Pulmonary artery endothelial cell (primary cell): ENCODE measurements around the gene UGCG. TPM values are rescaled to one million over a fixed set of nuclear protein-coding genes. Genes with fewer than 3 reads are reported as not detected.
"Not testable (repeated sequence)": the region's sequence is repeated elsewhere in the genome, so short reads cannot be mapped to it uniquely, and the experiment has no call there.

ENCODE experiments used
- DNase-seq: peaks from one replicate; pipeline ENCODE4 v3.0.0-alpha.2; 2011; ENCODE audit warnings: low read depth, low spot score
- total RNA-seq: library from RNA; depleted of rRNA; stranded (reverse); fragments of >200 nt; gene quantifications from 2 replicates; pipeline ENCODE4 v1.2.3, GENCODE V29; 2014

UGCG gene
- total RNA-seq, 1 donor from 2014 or later = 46.5 TPM

DNA sequence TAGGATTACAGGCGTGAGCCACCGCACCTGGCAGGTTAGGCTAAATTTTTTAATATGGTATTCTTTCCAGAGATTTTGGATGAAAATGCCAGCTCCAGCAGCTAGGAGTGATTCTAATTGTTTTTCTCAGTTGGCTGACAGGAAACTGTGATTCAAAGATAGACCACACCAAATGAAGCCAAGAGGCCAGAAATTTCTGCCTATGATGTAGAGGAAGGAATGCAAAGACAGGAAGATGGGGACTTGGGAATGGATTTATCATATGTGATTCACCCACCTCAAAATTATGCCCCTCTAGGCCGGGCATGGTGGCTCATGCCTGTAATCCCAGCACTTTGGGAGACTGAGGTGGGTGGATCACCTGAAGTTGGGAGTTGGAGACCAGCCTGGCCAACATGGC lies 53.3 kb downstream of the UGCG start:
- DNase-seq = no peak

DNA sequence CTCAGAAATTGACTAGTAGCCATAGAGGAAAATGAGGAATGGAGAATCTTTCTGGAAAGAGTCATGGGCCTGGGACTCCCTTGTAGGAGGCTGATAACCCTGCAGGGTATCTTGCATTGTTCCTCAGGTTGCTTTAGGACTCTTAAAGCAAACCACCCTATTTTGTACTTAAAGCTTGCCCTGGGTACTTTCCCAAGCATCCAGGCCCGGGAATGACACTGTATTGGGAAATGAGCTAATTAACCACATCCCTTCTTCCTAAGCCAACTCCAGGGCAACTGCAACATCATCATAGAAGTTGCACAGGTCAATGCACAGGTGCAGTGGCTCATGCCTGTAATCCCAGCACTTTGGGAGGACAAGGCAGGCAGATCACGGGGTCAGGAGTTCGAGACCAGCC lies 55.9 kb downstream of the UGCG start:
- no peak for DNase-seq

DNA sequence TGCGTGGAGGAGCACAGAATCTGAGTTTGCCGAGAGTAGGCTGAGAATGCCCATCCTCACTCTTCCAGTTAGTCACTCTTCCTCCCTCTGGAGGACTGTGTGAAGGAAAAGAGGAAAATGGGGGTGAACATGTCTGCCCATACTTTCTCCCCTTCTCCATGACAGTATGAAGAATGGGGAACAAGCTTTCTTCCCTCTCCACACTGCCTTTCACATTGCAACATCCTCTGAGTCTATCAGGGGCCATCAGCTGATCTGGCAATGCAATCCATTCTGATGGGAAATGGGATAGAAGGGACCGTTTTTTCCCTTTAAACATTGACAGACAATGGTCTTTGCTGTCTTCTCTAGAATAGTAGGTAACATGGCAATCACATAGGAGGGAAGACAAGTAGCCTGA lies 56.8 kb downstream of the UGCG start:
- no peak for DNase-seq

DNA sequence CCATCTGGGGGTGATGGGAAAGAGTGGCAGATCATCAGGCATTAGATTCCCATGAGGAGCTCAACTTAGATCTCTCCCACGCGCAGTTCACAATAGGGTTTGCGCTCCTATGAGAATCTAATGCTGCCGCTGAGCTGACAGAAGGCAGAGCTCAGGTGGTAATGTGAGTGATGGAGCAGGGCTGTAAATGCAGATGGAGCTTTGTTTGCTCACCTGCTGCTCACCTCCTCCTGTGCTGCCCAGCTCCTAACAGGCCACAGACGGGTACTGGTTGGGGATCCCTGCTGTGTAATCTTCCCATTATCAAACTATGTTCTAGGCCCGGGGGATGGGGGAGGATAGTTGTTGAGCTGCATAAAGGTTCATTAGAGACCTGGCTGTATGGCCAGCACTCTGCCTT lies 58.4 kb downstream of the UGCG start:
- no peak for DNase-seq

DNA sequence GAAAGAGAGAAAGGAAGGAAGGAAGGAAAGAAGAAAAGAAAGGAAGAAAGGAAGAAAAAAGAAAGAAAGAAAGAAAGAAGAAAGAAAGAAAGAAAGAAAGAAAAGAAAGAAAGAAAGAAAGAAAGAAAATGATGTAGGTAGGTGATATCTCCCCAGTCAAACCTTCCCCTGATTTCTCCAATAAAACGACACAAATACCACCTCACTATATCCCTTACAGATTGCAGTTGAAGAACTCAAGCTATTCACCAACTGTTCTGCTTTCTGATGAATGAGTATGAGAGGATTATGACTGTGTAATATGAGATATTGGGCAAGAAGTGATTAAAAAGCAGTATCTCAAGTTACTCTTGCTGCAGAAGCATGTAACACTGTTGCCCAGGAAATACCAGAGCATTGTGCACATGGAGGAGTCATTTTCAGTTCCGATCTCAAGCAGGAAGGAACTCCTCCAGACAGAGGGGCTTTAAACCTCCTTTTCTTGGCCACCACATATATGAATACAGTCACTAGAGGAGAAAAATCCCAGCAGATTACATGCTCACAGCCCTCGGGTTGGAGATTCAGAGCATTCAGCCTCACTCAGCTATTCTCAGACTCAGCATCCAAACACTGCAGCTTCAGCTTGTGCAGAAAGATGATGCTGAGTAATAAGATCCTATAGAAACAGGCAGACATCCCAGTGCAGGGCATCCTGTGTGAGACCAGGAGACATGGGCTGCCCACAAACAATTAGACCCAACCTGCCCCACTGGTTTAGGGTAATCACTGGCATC lies 61.4 kb downstream of the UGCG start:
- peak; percentile 93 for DNase-seq

DNA sequence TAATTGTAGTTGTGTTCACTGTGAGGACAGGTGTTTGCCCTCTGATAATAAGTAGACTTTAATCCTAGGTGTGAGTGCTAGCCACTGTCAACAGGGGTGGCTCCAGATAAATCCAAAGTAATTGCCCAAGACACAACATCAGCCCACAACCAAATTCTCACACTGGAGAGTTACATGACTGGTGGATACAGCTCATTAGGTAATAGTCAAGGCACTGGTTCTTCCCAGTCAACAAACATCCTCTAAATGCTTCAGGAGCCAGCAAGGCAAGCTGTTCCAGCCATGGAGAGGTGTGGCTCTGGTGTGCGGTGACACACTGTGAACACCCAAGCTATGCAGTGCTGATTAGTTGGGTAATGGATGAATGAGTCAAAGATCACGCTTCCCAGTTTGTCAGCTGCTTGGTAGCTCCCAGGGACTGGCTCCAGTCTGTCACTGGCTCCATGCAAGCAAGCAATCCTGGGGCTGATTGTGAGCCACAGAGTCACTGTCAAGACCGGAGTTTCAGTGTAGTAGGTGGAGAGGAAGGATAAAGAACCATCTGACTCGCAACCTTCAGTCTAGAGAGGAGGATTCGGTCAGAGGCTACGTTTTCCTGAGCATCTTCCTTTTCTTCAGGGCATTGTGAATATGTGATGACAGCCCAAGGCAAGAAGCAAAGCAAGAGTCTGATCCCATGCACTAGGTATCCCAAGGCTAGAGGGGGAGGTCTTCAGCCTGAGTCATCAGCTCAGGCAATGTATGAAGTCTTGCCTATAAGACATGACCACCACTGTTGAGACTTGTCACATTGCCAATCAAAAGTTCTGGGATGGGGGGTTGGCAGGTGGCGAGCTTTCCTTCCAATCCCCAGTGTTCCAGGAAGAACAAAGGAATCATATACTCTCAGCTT lies 63.1 kb downstream of the UGCG start:
- DNase-seq = no peak

DNA sequence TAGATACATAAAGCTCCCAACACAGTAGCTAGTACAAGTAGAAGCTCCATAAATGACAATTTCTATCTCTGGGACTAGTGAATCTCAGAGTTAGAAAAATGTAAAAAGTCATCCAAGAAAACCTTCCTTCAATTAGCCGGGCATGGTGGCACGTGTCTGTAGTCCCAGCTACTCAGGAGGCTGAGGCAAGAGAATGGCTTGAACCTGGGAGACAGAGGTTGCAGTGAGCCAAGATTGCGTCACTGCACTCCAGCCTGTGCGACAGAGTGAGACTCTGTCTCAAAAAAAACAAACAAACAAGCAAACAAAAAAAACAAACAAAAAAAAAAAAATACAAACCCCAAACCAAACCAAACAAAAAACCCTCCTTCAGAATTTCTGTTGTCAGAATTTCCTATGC lies 63.9 kb downstream of the UGCG start:
- not testable (repeated sequence) for DNase-seq

DNA sequence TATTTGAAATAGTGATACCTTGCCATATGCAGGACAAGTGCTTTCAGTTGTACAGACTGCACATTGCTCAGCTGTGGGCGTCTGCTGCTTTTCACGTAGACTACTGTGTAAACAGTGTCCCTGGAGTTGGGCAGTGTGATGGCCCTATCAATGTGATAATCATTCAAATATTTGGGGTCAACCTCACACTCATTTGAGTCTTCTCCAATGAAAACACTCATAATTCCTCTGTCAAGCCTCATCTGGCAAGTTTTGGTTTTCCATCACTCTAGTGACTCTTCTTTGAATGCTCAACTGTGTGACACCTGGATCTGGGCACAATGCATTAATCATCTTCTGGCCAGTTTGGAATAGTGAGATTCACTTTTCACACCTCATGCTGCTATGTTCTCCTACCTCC lies 64.4 kb downstream of the UGCG start:
- no peak for DNase-seq

DNA sequence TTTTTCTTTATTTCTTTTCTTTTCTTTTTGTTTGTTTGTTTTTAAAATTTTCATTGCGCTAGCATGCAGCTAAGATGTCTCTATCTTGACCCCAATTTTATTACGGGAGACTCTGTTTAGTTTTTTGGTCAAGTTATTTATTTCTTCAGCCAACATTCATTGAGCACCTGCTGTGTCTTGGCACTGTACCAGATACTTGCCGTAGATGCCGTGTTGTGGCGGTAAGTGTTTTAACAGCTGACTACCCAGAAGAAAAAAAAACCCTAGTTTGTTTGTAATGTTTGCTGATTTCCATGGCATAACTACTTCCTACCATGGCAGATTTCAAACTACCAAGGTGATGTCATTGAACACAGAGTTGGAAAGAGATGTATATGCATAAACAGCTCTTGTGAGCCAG lies 65.0 kb downstream of the UGCG start:
- DNase-seq = peak; percentile 46

DNA sequence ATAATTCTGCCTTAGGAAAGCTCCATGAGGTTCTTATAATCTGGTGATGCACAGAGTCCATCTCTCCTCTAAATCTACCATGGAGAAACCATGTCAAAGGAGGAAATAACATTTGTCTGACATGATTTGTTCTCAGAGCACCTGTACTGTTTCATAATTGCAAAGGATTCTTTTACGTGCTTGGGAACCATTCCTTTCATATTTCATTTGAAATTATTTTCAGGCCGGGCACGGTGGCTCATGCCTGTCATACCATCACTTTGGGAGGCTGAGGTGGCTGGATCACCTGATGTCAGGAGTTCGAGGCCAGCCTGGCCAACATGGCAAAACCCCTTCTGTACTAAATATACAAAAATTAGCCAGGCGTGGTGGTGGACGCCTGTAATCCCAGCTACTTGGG lies 65.4 kb downstream of the UGCG start:
- DNase-seq = no peak

DNA sequence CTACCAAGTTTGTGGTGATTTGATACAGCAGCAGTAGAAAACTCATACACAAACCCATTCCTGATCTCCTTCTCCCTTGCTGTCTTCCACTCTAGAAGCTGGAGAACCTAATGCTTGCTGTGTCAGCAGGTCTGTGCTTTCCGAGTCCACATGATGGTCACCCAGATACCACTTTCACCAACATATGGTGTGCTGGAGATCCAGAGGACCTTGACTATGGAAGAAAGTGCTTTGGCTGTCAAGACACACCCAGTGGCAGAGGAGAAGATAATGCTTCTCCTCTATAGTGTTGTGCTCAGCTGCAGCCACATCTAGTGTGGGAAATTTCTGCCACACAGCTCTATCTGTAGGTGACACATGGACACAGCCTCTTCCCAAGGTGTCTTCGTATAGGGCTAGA lies 67.4 kb downstream of the UGCG start:
- no peak for DNase-seq

DNA sequence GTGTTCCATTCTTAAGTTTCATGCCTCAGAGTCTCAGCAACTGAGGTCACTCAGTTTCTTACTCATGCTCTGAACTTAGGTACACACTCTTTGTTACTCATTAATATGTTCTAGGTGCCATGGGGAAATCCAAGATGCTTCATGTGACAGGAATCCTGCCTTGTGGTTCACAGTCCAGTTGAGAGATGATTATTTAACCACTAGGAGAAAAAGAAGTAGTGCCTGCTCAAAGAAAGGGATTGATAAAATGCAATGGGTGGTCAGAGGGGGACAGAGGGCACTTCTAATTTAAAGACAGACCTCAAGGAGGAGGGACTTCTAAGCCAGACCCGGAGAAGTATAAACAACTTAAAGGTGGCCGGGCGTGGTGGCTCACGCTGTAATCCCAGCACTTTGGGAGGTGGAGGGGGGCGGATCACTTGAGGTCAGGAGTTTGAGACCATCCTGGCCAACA lies 69.0 kb downstream of the UGCG start:
- no peak for DNase-seq

DNA sequence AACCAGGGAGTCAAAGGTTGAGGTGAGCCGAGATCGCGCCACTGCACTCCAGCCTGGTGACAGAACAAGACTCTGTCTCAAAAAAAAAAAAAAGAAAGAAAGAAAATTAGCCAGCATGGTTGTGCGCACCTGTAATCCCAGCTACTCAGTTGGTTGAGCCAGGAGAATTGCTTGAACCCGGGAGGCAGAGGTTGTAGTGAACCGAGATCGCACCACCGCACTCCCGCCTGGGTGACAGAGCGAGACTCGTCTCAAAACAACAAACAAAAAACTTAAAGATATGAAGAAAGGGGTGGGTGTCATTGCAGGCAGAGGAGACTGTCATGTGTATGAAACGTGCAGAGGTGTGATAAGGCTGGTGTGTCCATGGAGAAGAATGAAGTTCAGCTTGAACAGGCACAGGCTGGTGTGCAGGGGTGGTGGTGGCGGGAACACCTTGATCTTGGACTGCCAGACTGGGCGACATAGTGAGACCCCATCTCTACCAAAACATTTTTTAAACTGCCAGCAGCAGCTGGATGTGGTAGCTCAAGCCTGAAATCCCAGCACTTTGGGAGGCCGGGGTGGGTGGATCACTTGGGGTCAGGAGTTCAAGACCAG lies 69.6 kb downstream of the UGCG start:
- DNase-seq = no peak

DNA sequence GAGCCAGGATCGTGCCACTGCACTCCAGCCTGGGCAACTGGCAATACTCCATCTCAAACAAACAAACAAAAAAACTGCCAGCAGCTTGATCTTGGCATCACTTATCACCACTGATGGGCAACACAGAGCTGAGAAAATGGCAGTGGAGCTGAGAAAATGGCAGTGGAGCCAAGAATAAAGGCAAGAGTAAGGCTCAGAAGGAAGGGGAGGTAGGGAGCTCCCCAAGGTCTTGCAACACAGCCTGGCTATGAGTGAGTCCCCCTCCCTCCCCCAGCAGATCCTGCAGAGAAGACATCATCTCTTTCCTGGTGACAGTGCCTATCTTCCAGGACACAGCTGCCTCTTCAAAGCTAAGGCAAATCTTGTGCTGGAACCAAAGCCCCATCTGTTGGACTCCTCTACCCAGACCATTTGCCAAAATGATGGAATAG lies 70.3 kb downstream of the UGCG start:
- DNase-seq = no peak

DNA sequence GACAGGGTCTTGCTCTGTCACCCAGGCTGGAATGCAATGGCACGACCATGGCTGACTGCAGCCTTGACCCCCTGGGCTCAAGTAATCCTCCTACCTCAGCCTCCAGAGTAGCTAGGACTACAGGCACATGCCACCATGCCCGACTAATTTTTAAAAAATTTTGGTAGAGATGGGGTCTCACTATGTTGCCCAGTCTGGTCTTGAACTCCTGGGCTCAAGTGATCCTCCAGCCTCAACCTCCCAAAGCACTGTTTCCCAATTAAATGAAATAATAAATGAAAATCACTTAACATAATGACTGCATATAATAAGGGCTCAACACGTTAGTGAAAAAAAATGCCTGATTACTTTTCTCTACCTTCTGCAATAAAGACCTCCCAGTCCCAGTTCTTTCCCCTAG lies 71.0 kb downstream of the UGCG start:
- DNase-seq = no peak

DNA sequence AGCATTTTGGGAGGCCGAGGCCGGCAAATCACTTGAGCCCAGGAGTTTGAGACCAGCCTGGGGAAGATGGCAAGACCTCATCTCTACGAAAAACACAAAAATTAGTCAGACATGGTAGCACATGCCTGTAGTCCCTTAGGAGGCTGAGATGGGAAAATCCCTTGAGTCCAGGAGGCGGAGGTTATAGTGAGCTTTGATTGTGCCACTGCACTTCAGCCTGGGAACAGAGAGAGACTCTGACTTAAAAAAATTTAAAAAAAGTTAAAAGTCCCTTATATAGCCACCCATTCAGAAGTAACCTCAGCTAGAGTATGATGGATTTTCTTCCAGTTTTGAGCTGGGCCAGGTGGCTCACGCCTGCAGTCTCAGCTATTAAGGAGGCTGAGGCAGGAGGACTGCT lies 72.4 kb downstream of the UGCG start:
- no peak for DNase-seq

DNA sequence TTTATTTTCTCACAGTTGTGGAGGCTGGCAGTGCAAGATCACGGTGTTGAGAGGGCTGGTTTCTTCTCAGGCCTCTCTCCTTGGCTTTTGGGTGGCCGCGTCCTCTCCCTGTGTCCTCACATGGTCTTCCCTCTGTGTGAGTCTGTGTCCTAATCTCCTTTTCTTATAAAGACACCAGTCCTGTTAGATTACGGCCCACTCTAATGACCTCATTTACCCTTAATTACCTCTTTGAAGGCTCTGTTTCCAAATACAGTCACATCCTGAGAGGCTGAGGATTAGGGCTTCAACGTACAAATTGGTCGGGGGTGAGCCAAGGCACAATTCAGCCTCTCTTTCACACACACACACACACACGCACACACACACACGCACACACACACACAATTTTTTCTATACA lies 73.0 kb downstream of the UGCG start:
- no peak for DNase-seq

DNA sequence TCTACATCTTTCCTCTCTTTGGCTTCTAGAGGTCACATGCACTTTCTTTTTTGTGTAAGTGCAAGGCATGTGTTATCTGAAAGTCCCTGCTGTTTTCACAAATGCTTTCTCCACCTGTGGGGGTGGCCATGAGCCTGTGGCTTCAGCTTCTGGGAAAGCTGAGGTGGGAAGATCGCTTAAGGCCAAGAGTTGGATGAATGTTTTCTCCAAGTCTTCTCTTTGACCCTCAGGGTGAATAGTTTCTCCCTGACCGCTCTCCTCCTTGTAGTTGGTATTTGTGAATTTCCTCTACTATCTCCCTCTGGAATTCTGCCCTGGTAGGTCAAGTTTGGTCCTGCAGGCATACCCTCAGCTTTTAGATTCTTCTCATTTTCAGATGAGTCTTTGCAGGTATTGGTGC lies 74.2 kb downstream of the UGCG start:
- no peak for DNase-seq

DNA sequence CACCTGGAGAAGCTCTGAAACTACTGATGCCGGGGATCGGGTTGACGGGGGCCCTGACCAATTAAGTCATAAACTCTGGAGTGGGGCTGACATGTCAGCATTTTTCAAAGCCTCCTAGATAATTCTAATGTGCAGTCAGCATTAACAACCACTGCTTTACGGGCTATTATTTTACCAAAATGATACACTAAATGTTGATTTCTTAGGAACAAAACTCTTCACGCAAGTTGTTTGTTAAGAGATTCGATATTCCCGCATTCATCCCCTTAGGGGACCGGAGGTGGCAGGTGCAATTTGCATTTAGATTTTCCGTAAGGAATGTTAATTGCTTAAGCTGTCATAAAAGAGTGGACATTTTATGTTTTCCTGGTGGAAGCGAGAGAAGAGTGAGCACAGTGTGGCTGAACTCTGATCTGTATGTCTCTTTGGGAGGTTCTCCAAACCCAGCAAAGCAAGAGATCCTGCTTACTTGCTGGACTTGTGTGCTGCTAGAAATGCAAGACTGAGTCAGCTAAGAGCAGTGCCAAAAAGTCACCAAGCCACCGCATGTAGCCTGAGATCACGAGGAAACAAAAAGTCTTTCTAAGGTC lies 77.6 kb downstream of the UGCG start:
- DNase-seq = no peak

DNA sequence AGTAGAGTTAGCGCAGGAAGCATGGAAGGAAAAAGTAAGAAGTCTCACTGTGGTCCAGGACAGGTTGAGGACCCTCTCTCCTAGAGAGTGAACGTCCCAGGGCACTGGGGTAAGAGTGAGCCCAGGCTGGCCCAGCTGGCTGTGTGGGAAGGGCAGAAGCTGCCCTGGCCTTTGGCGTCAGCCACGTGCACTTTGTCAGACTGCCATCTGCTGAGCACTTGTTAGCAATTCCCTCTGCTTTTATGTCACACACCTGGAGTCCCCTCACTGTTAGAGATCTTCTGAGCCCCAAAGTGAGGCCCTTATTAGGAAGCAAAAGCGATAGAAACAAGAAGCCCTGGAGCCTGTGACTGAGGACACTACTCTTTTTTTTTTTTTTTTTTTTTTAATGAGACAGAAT lies 79.1 kb downstream of the UGCG start:
- no peak for DNase-seq

DNA sequence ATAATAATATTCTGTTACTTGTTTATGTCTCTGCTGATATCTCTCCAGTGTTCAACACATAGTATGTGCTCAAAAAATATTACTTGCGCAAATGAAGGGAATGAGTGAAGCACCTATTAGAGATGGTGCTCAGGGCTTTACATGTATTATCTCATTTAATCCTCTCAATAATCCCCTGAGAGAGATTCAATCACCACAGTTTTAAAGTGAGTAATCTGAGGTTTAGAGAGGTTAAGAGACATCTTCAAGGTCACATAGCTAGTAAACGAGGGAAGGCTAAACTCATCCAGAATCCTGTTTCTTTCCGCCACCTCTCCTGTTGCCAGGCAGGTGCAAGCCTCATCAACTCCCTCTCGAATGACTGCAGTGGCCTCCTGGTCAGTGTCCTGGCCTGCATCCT lies 82.0 kb downstream of the UGCG start:
- DNase-seq = no peak

DNA sequence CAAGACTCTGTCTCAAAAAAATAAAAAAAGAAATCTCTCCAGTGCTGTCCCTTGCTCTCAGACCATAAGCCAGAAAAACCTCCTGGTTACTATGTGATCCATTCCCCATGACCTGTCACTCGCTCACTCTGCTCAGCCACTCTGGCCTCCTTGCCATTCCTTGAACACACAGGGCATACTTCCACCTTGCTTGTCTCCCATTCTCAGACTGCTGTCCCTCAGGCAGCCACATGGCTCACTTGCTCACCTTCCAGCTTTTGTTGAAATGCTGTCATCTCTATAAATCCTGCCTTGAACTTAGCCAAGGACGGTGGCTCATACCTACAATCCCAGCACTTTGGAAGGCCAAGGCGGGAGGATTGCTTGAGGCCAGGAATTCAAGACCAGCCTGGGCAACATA lies 82.9 kb downstream of the UGCG start:
- DNase-seq = no peak
